TTC549 (cell line): ENCODE measurements around the gene OMD.

Experiments used
- FAIRE-seq: peaks from 2 replicates; lab custom pipeline; 2012; peaks lifted over from hg19 to GRCh38; lab: Jason Lieb, UNC

OMD gene

DNA sequence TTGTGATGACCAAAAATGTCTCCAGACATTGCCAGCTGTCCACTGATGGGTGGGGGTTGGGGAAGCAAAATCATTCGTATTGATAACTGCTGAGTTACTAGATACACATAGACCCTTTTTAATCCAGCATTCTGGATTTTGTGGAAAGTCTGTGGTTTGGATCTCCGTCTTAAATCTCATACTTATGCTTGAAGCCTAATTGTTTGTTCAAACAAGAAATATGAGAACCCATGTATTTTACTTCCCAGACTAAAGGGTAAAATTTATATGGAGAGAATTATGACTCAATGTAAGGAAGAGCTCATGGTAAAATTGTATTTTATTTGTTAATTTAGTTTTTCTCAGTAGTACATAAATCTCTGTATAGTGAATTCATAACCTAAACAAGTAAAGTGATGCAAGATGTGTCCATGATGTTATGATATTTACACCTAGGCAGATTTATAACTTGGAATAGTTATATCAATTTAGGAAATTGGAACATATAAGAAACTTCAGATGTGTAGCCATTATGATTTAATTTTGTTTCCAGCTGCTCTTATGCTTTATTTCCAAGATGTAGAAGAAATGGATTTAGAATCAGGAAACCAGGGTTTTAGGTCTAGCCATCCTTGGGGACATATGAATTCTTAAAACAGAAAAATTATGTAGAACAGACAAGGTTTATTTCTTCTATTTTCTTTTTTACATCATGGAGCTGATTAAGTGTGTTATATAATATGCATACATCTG is 15.4 kb downstream of the OMD start:
- no peak for FAIRE-seq

DNA sequence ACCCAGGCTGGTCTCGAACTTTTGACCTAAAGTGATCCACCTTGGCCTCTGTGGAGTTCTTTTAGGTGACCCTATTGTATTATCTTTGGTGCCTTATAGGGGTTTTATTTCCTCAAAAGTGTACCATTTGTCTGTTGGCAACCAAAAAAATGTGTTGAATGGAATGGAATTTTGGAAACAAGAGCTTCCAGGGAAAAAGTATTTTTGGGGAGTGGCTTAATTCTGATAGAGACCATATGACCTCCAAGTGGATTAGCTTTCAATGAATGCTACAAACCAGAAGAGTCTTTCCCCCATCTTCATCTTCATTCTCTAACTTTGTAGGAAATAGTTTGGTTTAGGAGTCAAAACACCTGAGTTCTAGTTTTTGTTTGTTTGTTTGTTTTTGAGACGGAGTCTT is 16.5 kb downstream of the OMD start:
- no peak for FAIRE-seq

DNA sequence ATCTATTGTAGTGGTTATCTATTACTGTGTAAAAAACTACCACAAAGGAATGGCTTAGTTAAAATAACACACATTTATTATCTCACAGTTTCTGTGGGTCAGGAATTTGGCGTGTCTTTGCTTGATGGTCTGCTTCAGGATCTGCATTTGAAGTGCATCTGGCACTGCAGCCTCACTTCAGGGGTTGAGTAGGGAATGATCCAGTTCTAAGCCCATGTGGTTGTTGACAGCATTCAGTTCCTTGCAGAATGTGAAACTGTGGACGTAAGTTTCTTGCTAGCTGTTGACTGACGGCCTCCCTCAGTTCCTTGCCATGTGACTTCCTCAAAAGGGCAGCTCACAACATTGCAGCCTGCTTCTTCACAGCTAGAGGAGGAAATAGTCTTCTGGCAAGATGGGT is 17.8 kb downstream of the OMD start:
- FAIRE-seq = no peak

- no peak for FAIRE-seq
Observed at GRCh38 chr9:92405818-92406217, 18.5 kb downstream of the OMD start.

GRCh38 chr9:92404042-92404836 is 20.0 kb downstream of the OMD start, which contains the start of gene OGN:
OGN (minus strand) TSS chr9:92404578; CDS start chr9:92403407, 1,171 bp downstream.
- no peak for FAIRE-seq

DNA sequence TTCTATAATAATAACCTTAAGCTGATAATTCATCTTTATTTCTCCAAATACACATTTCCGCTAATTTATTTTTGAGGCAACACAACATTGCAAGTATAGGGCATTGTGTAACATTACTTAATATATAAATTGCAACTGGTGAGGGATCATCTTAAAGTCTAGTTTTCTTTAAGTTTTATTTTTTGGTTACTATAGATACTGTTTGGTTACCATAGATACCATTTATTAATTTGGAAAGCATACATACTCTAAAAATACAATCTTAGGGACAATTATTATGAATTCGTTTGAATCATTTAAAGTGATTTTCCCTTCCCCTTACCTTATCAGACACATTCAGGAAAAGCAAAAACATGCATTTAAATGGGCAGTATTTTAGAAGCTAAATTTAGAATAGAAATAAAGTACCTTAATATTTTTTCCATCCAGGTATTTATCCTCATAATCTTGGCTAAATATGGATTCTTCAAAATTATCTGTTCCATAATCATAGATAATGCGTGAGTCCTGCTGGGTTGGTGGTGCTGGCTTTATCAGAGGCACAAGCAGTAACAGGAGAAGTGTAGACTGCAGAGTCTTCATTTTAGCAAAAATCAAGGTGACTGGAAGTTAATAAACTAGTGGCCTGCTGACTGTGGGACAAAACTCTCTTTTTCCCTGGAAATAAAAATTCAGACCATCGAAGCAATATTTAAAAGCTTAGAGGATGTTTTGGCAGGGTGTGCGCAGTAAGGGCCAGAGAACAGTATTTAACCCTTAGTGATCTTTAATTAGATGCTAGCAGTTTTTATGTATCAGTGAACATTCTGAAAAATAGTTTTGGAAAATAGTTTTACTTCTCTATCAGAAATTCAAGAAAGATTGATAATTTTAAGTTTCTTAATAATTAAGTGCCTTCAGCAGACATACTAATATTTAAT is 21.2 kb downstream of the OMD start:
- no peak for FAIRE-seq

DNA sequence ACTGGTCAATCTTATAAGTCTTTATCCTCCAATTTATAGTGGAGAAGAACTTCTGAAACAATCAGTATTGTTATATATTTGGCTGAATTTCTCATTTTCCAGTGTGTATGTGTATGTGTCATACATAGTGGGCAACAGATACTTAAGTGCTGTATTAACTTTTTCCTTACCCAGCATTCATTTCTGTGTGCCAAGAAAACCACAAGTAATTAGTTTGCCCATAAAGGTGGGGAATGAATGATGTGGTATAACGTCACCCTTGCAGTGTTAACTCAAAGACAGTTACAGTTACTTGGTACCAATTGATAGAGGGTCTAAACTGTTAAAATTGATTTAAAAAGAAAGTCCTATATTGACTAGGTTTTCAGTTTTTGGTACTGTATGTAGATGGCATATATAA is 21.9 kb downstream of the OMD start:
- no peak for FAIRE-seq

DNA sequence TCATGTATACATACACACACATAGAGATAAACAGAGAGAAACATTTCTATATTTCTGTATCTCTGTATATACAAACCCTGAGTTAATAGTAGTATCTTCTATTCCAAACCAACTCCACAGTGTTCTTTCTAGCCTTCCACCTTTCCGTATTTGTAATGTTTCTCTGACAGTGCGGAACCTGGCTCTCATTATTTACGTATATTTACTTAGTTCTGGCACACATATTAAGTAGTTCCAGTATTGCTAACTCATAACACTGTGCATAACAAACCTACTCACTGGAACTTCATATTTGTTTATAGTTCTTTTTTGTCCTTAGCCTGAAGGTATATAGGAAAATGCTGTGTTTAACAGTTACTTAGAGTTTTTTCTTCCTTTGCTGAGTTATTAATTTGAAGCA is 26.4 kb downstream of the OMD start:
- no peak for FAIRE-seq

- FAIRE-seq = no peak
Observed at GRCh38 chr9:92395617-92396016, 28.7 kb downstream of the OMD start.

GRCh38 chr9:92393686-92394085 is 30.6 kb downstream of the OMD start:
- no peak for FAIRE-seq

- FAIRE-seq = no peak
Observed at GRCh38 chr9:92392690-92393089, 31.6 kb downstream of the OMD start.

DNA sequence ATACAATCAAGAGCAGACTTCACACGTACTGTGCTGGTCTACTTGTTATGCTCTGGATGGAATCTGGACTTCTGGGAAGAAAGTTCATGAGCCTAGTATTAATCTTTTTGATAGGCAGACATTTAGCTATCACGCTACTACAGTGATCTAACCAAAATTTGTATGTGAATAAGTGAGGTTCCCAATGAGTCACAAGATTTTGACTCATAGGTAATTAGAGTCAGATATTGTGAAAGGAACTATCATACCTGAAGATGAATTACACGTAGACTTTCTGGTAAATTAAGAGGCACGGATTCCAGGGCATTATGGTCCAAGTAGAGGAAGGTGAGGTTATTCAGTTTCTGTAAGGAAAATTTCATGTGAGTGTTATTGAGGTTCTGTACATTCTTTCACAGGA is 38.3 kb downstream of the OMD start:
- no peak for FAIRE-seq

- no peak for FAIRE-seq
Observed at GRCh38 chr9:92385477-92385876, 38.8 kb downstream of the OMD start.

- FAIRE-seq = no peak
Observed at GRCh38 chr9:92385001-92385400, 39.3 kb downstream of the OMD start.

- no peak for FAIRE-seq
Observed at GRCh38 chr9:92384375-92384774, 39.9 kb downstream of the OMD start.

GRCh38 chr9:92381775-92382174 is 42.5 kb downstream of the OMD start:
- no peak for FAIRE-seq

DNA sequence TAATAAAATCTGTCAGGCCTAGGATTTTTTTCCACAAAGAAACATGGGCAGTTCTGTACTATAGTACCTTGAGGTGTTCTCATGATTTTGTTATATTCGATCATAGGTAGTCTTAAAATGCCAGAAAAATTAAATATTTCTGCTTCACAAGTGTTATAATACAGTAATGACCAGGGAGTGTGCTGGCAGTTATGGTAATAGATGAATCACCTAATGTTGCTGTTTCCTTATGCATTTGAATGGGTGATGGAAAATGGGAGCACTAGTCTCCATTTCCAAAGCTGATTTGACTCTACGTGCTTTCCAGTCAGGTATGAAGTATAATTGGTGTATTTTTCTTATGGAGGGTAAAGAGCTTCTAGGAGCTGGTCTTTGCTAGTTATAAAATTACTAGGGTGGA is 43.7 kb downstream of the OMD start:
- no peak for FAIRE-seq

DNA sequence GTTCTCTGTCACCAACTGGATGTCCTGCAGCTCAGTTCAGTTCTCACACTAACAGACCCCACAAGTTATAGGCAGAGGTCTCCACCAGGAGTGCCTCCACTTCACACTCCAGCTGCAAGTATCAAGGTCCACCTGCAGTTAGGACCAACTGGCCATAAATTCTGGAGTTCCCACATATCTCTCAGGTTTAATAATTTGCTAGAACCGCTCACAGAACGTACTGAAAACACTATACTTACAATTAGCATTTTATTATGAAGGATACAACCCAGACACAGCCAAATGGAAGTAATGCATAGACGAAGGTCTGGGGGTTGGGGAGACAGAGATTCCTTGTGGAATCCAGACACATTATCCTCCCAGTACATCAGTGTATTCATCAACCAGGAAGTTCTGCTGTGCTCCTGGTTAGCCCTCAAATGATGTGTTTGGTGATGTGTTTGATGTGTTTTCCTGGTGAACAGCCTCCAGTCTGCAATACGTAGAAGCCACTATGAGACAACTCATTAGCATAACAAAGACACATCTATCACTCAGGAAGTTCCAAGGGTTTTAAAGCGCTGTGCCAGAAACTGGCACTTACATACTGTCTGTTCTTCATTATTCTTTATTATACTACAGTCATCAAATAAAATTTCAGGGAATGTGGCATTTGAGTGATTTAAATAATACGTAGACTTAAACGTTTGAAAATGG is 45.3 kb downstream of the OMD start:
- FAIRE-seq = no peak

DNA sequence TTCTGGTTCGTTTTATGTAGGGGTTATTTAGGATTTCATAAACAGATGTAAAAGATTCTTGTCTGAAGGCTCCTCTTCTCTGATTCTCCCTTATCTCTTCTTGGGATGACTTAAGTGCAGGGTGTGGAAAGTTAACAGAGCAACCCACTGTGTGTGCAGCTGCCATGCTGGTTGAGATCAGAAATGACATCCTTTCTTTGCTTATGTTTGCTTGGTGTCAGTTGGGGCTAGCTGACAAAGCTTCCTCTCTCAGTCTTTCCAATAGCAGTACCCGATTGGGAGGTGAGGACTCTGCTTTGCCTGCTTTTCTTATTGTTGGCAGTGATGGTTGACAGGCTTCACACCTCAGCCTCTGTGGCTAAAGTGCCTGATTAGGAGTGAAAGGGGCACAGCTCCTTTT is 46.4 kb downstream of the OMD start:
- FAIRE-seq = no peak

GRCh38 chr9:92373167-92373566 is 51.1 kb downstream of the OMD start:
- FAIRE-seq = no peak

DNA sequence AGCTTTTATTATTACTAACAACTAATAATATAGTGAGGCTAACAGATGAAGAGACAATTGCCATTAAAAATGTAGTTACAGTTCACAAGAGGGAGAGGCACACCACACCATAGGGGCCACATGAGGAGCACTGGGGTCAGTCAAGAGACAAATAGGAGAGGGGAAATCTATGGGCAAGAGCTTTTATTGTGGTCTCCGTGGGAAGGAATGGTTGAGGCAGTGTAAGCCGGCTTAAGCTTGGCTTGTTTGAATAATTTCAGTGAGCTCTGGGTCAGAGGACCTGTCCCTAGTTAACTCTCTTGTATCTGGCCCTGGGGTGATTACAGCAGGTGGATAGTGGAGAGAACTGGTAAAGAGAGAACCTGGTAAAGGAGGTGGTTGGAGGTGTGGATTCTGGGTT is 55.2 kb downstream of the OMD start:
- FAIRE-seq = no peak
